ENCODE results near the gene SUGCT. TPM values are rescaled to one million over a fixed set of nuclear protein-coding genes. Genes with fewer than 3 reads are reported as not detected.

SUGCT gene
- total RNA-seq (1 to 10 TPM; 7.1 to 9.8 TPM), polyA plus RNA-seq (ENCODE audit: insufficient read depth, low read depth, low replicate concordance) (8.1 TPM)
- long read RNA-seq, donor 1, result 0 reads
- long read RNA-seq, donor 2, partial matches to known transcripts, result 0 of 1 reads
- long read RNA-seq, donor 2, other reads (novel, unspliced or antisense), result 0 of 1 reads

- DNase-seq, result peak; percentile 88
- WGBS, 2 donors, result 0% methylated on average over 6 to 44 of the region's 75 CpGs
- no peaks in the 10 kb centered on the region for H3K9me3 ChIP-seq
- intact Hi-C loops (cut with DNase I; ENCODE audit: low total_unique reads), result no loop called here
- H3K4me3 ChIP-seq, result peak within 1 kb of the TSS; percentile 97 to 99
- H3K27ac ChIP-seq, result peak within 1 kb of the TSS; percentile 93 to 94
- H3K36me3 ChIP-seq (ENCODE audit: low read depth, missing control alignments), result no peaks in the 10 kb centered on the region
- TF ChIP-seq POLR2A (IDR thresholded peaks at IDR 0.05), result no peak
- peak; percentile 86 to 98 (median 96) for TF ChIP-seq CTCF (IDR thresholded peaks at IDR 0.05)
- peaks cover 10% of the 10 kb centered on the region for H3K4me1 ChIP-seq
- no peaks in the 10 kb centered on the region for H3K27me3 ChIP-seq
Measured at GRCh38 chr7:40134428-40135316, at the start of gene SUGCT, which contains the start of gene MPLKIP. Gene SUGCT (plus strand): TSS chr7:40135005. Gene MPLKIP (minus strand): TSS chr7:40134622. CDS start chr7:40134567, 55 bp downstream.

- no peaks in the 10 kb centered on the region for H3K27me3 ChIP-seq
- H3K9me3 ChIP-seq, result no peaks in the 10 kb centered on the region
- H3K4me1 ChIP-seq, result peaks cover 7% of the 10 kb centered on the region
- no peaks in the 10 kb centered on the region for H3K36me3 ChIP-seq (ENCODE audit: low read depth, missing control alignments)
- intact Hi-C loops (cut with DNase I; ENCODE audit: low total_unique reads), result no loop called here
- no peak overlapping the region for H3K27ac ChIP-seq
- DNase-seq, result no peak
- 89 to 91% methylated on average over 2 of the region's 2 CpGs for WGBS, 2 donors
- no peak overlapping the region for H3K4me3 ChIP-seq
- TF ChIP-seq POLR2A (IDR thresholded peaks at IDR 0.05), result no peak
- TF ChIP-seq CTCF (IDR thresholded peaks at IDR 0.05), result no peak
Measured at GRCh38 chr7:40092182-40092581, 42.6 kb upstream of the SUGCT start.

- Histone ChIP-seq H3K9me3 (no peaks in the 10 kb centered on the region), H3K4me3 (no peak overlapping the region), H3K27me3 (no peaks in the 10 kb centered on the region), H3K4me1 (peaks cover 11% of the 10 kb centered on the region), H3K36me3 (ENCODE audit: low read depth, missing control alignments) (no peaks in the 10 kb centered on the region), H3K27ac (peak overlapping the region in 1 of 2 donors; percentile 33)
- WGBS, 2 donors, result 64 to 70% methylated on average over 8 of the region's 8 CpGs
- intact Hi-C loops (cut with DNase I; ENCODE audit: low total_unique reads), result no loop called here
- TF ChIP-seq POLR2A (IDR thresholded peaks at IDR 0.05), result no peak
- DNase-seq, result no peak
Measured at GRCh38 chr7:40093631-40094350, 41.0 kb upstream of the SUGCT start.

- intact Hi-C loops (cut with DNase I; ENCODE audit: low total_unique reads), result no loop called here
- H3K4me1 ChIP-seq, result peaks cover 11% of the 10 kb centered on the region
- H3K4me3 ChIP-seq, result no peak overlapping the region
- TF ChIP-seq CTCF (IDR thresholded peaks at IDR 0.05) (no peak), POLR2A (IDR thresholded peaks at IDR 0.05) (no peak)
- WGBS, 2 donors, result 70 to 71% methylated on average over 1 of the region's 1 CpG
- no peaks in the 10 kb centered on the region for H3K9me3 ChIP-seq
- no peak overlapping the region for H3K27ac ChIP-seq
- H3K27me3 ChIP-seq, result no peaks in the 10 kb centered on the region
- no peak for DNase-seq
- H3K36me3 ChIP-seq (ENCODE audit: low read depth, missing control alignments), result no peaks in the 10 kb centered on the region
Measured at GRCh38 chr7:40095230-40095629, 39.6 kb upstream of the SUGCT start.
